Subcutaneous adipose tissue (tissue), 4 donors: ENCODE measurements around the gene LRMDA. TPM values are rescaled to one million over a fixed set of nuclear protein-coding genes. Genes with fewer than 3 reads are reported as not detected.

Experiments
- total RNA-seq, 4 donors: library from RNA; depleted of rRNA; stranded (reverse); fragments of >200 nt; gene quantifications; one replicate each; pipeline ENCODE4 v1.1.0, GENCODE V29; 2016
- TF ChIP-seq, protein P1 (sequence below): fragments of 450-650 bp; IDR thresholded peaks from one replicate; pipeline ENCODE4 v1.5.1; 2016; ENCODE audit warnings: low read depth, mild to moderate bottlenecking, control low read depth, antibody characterized with exemption, moderate library complexity

LRMDA gene
- total RNA-seq, 4 donors from 2014 or later, result 17.4 to 92.1 (median 22.8) TPM

DNA sequence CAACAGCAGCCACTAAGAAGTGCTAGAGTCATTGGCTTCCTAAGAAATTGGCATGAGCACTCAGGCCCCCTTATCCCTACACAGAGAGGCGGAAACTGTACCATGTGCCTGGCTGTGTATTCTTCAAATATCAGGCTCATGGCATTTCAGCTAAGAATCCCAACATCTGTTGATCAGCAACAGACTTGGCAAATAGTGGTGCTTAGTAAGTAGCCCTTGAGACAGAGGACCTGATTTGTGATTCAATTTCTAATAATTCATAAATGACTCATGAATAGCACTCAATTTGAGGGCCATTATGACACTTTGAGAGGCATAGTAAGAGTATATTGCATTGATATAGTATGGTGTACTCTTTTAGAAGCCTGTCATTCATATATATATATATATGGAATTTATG is 309.1 kb downstream of the LRMDA start:
- TF ChIP-seq, protein P1, sequence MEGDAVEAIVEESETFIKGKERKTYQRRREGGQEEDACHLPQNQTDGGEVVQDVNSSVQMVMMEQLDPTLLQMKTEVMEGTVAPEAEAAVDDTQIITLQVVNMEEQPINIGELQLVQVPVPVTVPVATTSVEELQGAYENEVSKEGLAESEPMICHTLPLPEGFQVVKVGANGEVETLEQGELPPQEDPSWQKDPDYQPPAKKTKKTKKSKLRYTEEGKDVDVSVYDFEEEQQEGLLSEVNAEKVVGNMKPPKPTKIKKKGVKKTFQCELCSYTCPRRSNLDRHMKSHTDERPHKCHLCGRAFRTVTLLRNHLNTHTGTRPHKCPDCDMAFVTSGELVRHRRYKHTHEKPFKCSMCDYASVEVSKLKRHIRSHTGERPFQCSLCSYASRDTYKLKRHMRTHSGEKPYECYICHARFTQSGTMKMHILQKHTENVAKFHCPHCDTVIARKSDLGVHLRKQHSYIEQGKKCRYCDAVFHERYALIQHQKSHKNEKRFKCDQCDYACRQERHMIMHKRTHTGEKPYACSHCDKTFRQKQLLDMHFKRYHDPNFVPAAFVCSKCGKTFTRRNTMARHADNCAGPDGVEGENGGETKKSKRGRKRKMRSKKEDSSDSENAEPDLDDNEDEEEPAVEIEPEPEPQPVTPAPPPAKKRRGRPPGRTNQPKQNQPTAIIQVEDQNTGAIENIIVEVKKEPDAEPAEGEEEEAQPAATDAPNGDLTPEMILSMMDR, result no peak

DNA sequence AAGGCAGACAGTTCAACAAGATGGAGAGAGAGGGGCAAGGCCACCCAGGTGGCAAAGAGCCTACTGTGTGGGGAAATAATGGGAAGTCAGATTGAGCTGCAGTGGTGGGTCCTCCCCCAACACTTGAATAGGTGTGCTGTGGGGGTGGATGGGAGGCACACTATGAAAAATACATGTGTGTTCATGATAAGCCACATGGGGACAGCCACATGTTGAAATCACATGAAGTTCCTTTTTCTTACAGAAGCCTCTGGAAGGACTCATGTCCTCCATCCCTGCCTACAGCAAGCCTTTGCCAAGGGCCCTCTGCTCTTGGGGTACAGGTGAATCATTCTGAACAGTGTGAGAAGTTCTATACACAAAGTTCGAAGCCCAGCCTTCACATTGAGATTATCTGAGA is 310.9 kb downstream of the LRMDA start:
- TF ChIP-seq, protein P1, result no peak

DNA sequence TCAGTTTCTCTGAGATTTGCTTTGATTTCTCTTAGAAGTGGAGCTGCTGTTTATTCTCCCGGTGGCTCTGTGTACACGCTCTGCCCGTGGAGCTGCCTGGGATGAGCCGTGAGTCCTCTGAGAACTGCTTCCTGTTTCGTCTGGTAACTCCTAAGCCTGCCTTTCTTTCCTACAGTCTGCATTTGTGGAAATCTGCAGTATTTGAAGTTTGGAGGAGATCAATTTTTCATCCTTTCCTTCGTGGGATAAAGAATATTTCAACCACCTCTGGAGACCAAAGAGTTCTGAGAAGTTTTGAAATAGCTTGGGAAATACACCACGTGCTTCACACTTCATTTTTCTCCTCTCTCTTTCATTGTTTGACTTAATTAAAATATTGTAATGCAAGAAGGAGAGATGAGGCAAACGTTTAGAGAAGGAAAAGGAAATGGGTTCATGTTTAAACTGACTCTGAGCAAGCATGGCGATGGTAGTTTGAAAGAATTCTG is 311.9 kb downstream of the LRMDA start:
- TF ChIP-seq, protein P1, result no peak

DNA sequence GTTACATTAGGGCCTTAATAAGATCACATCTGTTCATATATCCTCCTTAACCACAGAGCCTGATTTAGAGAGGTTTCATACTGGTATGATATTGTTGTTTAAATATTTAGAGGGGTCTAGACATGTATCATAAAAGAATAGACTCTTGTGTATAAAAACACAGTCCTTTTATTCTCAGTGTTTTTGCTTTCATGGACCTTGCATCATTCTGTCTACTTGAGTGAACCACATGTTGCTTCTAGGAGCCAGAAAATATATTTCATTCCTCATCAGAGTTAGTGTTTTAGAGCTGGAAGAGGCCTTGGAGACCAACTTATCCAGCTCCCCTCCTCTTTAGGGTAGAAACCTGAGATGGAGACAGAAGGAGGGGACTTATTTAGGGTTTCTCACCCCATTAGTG is 312.8 kb downstream of the LRMDA start:
- TF ChIP-seq, protein P1, result no peak

DNA sequence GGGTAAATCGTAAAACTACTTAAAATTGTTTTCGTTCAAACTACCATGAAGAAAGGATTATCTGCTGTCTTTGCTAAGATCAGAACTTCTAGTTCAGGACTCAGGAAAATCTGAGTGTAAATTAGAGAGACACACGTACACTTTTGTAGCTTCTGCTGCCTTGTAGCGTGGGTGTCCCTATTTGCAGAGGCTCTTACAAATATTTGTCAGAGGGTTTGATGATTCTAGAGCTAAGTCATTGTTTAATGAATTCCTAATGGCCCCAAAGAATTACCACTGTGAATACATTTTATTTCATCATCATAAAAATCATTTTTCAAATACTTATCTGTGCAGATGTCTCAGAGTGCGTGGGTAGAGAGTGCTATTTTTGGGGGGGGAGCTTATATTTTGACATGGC is 314.9 kb downstream of the LRMDA start:
- TF ChIP-seq, protein P1, result no peak

DNA sequence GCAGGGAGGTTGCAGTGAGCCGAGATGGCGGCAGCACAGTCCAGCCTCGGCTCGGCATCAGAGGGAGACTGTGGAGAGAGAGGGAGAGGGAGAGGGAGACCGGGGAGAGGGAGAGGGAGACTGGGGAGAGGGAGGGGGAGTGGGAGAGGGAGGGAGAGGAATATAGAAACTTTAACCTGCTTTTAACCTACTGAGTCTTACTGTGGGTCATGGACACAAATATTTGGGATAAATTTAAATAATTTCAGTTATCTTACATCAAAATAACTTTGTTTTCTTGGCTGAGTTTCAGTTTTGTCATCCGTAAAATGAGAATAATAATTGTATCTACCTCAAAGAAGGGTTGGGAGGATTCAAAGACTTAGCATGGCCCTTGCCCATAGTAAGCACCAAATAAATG is 319.8 kb downstream of the LRMDA start:
- TF ChIP-seq, protein P1, result no peak

DNA sequence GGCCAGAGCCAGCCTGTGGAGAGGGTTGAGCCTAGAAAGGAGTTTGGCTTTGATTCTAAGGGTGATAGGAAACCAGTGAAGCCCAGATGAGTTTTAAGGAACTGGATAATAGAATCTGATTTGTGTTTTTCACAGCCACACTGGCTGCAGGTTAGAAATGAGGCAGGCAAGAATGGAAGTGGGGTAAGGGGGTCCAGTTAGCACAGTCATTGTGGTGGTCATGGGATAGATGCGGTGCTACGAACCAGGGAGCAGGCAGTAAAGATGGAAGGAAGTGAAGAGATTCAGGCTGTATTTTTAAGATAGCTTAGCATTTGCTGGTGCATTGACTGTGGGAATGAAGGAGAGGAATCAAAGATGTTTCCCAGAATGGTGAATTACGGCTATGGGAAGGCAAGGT is 322.2 kb downstream of the LRMDA start:
- TF ChIP-seq, protein P1, result no peak
